GM19455 (cell line): ENCODE data around the gene TRAPPC2L.

Source experiments
- ATAC-seq: cut with Tn5 transposase; IDR thresholded peaks from one replicate; pipeline ENCODE4 v1.9.1; 2021; ENCODE audit not compliant: unreplicated experiment

The TRAPPC2L gene

GRCh38 chr16:88856122-88856827 is 652 bp upstream of the TRAPPC2L start:
- ATAC-seq = no peak

- no peak for ATAC-seq
Measured at GRCh38 chr16:88857728-88858339, 907 bp downstream of the TRAPPC2L start.

- no peak for ATAC-seq
Measured at GRCh38 chr16:88859381-88860091, 2.6 kb downstream of the TRAPPC2L start.

GRCh38 chr16:88861359-88861758 is 4.4 kb downstream of the TRAPPC2L start:
- no peak for ATAC-seq

- no peak for ATAC-seq
Measured at GRCh38 chr16:88862968-88863367, 6.0 kb downstream of the TRAPPC2L start.

GRCh38 chr16:88863426-88863825 is 6.5 kb downstream of the TRAPPC2L start:
- no peak for ATAC-seq

- ATAC-seq = no peak
Measured at GRCh38 chr16:88864099-88864498, 7.2 kb downstream of the TRAPPC2L start.

- ATAC-seq = no peak
Measured at GRCh38 chr16:88864521-88864920, 7.6 kb downstream of the TRAPPC2L start.

GRCh38 chr16:88865310-88865709 is 8.4 kb downstream of the TRAPPC2L start:
- no peak for ATAC-seq

GRCh38 chr16:88865742-88866141 is 8.8 kb downstream of the TRAPPC2L start:
- ATAC-seq = no peak

- no peak for ATAC-seq
Measured at GRCh38 chr16:88866151-88866920, 9.4 kb downstream of the TRAPPC2L start, which contains the start of gene PABPN1L. TSS of gene PABPN1L (minus strand) at chr16:88866660. CDS start at chr16:88866606, 54 bp downstream.

GRCh38 chr16:88867581-88868246 is 10.8 kb downstream of the TRAPPC2L start:
- no peak for ATAC-seq

- no peak for ATAC-seq
Measured at GRCh38 chr16:88868974-88869672, 12.2 kb downstream of the TRAPPC2L start.

- no peak for ATAC-seq
Measured at GRCh38 chr16:88869673-88869980, 12.7 kb downstream of the TRAPPC2L start.

- no peak for ATAC-seq
Measured at GRCh38 chr16:88870608-88871348, 13.9 kb downstream of the TRAPPC2L start.

GRCh38 chr16:88871349-88871702 is 14.4 kb downstream of the TRAPPC2L start:
- ATAC-seq = no peak

GRCh38 chr16:88871730-88872416 is 14.9 kb downstream of the TRAPPC2L start:
- ATAC-seq = no peak

GRCh38 chr16:88872650-88873331 is 15.9 kb downstream of the TRAPPC2L start:
- no peak for ATAC-seq
